GM23248 (cell line): ENCODE results near the gene BTBD2. TPM values are rescaled to one million over a fixed set of nuclear protein-coding genes. Genes with fewer than 3 reads are reported as not detected.

Source experiments
- DNase-seq: peaks from one replicate; pipeline ENCODE4 v3.0.0-alpha.2; 2015
- H2AFZ ChIP-seq: fragments of 200-600 bp; sonication (generic); 2 replicates; pipeline ENCODE4 v1.6.1; 2016; ENCODE audit warnings: antibody characterized with exemption
- H3F3A ChIP-seq: fragments of 200-600 bp; sonication (generic); 2 replicates; pipeline ENCODE4 v1.6.1; 2016; ENCODE audit warnings: mild to moderate bottlenecking, antibody characterized with exemption, mixed run types; ENCODE audit not compliant: insufficient read depth
- H3K27ac ChIP-seq: fragments of 200-600 bp; sonication (generic); 2 replicates; pipeline ENCODE4 v1.5.1; 2016; ENCODE audit warnings: mild to moderate bottlenecking
- H3K27me3 ChIP-seq: fragments of 200-600 bp; sonication (generic); replicated peaks from 2 replicates; pipeline ENCODE4 v1.6.1; 2016; ENCODE audit warnings: mild to moderate bottlenecking; ENCODE audit not compliant: insufficient read depth
- H3K36me3 ChIP-seq: fragments of 200-600 bp; sonication (generic); 2 replicates; pipeline ENCODE4 v1.6.1; 2016; ENCODE audit warnings: low read depth, mild to moderate bottlenecking
- H3K4me1 ChIP-seq: fragments of 200-600 bp; sonication (generic); 2 replicates; pipeline ENCODE4 v1.6.1; 2016; ENCODE audit warnings: mild to moderate bottlenecking; ENCODE audit not compliant: insufficient read depth
- H3K4me2 ChIP-seq: fragments of 200-600 bp; sonication (generic); one replicate; pipeline ENCODE4 v1.6.1; 2016; ENCODE audit warnings: mild to moderate bottlenecking; ENCODE audit not compliant: unreplicated experiment
- H3K4me3 ChIP-seq: fragments of 200-600 bp; sonication (generic); 2 replicates; pipeline ENCODE4 v1.5.1; 2016; ENCODE audit warnings: mild to moderate bottlenecking
- H3K79me2 ChIP-seq: fragments of 200-600 bp; sonication (generic); 2 replicates; pipeline ENCODE4 v1.6.1; 2016; ENCODE audit warnings: mild to moderate bottlenecking; ENCODE audit not compliant: insufficient read depth
- H3K9ac ChIP-seq: fragments of 200-600 bp; sonication (generic); 2 replicates; pipeline ENCODE4 v1.6.1; 2016; ENCODE audit warnings: mild to moderate bottlenecking
- H3K9me2 ChIP-seq: fragments of 200-600 bp; sonication (generic); 2 replicates; pipeline ENCODE4 v1.6.1; 2016; ENCODE audit warnings: mixed run types, mild to moderate bottlenecking, moderate library complexity; ENCODE audit not compliant: insufficient read depth
- H3K9me3 ChIP-seq: fragments of 200-600 bp; sonication (generic); one replicate; pipeline ENCODE4 v1.6.1; 2017; ENCODE audit warnings: low read depth
- H4K20me1 ChIP-seq: fragments of 200-600 bp; sonication (generic); 2 replicates; pipeline ENCODE4 v1.6.0; 2016; ENCODE audit not compliant: insufficient read depth
- EZH2 ChIP-seq: fragments of 200-600 bp; sonication (generic); IDR thresholded peaks from 2 replicates; pipeline ENCODE4 v1.6.1; 2018; ENCODE audit warnings: antibody characterized with exemption, mild to moderate bottlenecking; ENCODE audit not compliant: insufficient read depth, poor library complexity, severe bottlenecking
- EZH2phosphoT487 ChIP-seq: fragments of 200-600 bp; sonication (generic); IDR thresholded peaks from 2 replicates; pipeline ENCODE4 v1.6.1; 2018; ENCODE audit warnings: antibody characterized with exemption, moderate library complexity, mild to moderate bottlenecking, low read depth; ENCODE audit not compliant: insufficient read depth
- WGBS, 2 experiments: methylation state at CpG; one replicate each; pipeline ENCODE4 v1.1.6; 2015 to 2017; ENCODE audit warnings: low lambda C conversion rate in 2 of 2, low coverage in 1 of 2; ENCODE audit errors: missing lambda C conversion rate in 2 of 2; 5-methylcytosine and 5-hydroxymethylcytosine counted together
- in situ Hi-C: fragments of 300-500 bp; cut with MboI; formaldehyde crosslinking; loops from 2 replicates; pipeline ENCODE4 v1.15.0; 2020
- polyA plus RNA-seq: library from polyadenylated mRNA; unstranded; fragments of >200 nt; fragmentation: Nextera tagmentation; extraction: Ambion mirVana; gene quantifications from 2 replicates; pipeline ENCODE4 v1.2.1, GENCODE V29; 2016
- total RNA-seq: library from RNA; depleted of rRNA; stranded (reverse); fragments of >200 nt; shearing (Covaris generic); gene quantifications from 2 replicates; pipeline ENCODE4 v1.2.3, GENCODE V29; 2014

Gene BTBD2
- total and polyA plus RNA-seq, 2 experiments from 2014 or later, result 6.8 to 69.5 TPM

DNA sequence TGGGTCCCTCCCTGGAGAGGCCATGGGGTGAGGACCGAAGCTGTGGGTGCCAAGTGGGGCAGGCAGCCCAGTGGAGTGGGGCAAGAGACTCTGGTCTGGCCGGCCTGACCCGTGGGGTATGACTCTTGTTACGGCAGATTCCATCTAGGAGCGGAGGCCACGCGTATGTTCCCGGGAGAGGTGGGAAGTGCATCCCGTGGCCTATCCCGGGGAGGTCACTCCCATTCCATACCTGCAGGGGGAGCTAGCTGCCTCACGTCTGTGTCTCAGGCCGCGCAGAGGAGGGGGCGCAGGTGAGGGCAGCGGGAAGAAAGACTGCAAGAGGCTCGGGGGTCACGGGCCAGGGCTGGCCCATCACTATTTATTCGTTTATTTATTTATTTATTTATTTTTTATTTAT lies 69.6 kb downstream of the BTBD2 start:
- no peak for TF ChIP-seq EZH2phosphoT487
- no peak for TF ChIP-seq EZH2
- in situ Hi-C loops, result no loop called here
- no peak overlapping the region for H2AFZ ChIP-seq
- no peak overlapping the region for H3K9ac ChIP-seq
- H3K4me3 ChIP-seq, result no peak overlapping the region
- WGBS, 2 experiments, result 80 to 83% methylated on average over 18 of the region's 18 CpGs
- no peaks in the 10 kb centered on the region for H3F3A ChIP-seq
- no peaks in the 10 kb centered on the region for H3K9me2 ChIP-seq
- no peaks in the 10 kb centered on the region for H3K36me3 ChIP-seq
- H3K9me3 ChIP-seq, result no peaks in the 10 kb centered on the region
- H4K20me1 ChIP-seq, result no peaks in the 10 kb centered on the region
- 0 out of 2 replicates have a peak, but pooled peaks cover 5% of the 10 kb centered on the region for H3K4me1 ChIP-seq
- no peak overlapping the region for H3K27ac ChIP-seq
- H3K79me2 ChIP-seq, result peaks cover 96% of the 10 kb centered on the region
- no peaks in the 10 kb centered on the region for H3K27me3 ChIP-seq
- H3K4me2 ChIP-seq, result no peak overlapping the region
- DNase-seq, result peak; percentile 45

DNA sequence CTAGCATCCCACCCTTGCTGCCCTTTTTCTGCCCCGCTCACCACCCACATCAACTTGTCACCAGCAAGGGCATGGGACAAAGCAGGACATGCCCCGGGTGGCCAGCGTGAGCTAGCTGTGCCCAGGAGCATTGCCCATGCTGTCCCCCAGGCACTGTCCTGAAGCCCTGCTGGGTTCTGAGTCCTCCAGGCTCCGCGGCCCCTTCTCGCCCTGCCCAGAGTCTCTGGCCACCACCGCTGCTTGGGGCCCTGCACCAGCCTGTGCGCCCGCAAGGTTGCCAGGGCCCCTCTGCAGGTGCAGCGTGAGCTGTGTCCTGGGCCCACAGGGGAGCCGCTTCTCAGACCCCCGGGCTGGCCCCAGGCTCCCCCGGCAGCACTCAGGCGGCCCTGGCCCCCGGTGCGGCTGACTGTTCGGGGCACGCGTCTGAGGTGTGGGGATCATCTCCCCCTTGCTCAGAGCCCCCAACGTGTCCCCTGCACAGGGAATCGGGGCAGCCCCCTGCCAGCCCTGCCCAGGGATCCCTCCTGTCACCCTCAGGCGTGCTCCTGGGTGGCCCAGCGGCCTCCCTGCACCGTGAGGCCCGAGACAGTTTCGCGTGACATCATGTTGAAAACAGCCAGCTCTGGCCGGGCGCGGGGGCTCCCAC lies 70.5 kb downstream of the BTBD2 start:
- H3K4me1 ChIP-seq, result 0 out of 2 replicates have a peak, but pooled peaks cover 5% of the 10 kb centered on the region
- no peak overlapping the region for H3K4me3 ChIP-seq
- DNase-seq, result no peak
- no peak overlapping the region for H3K4me2 ChIP-seq
- no peaks in the 10 kb centered on the region for H3K27me3 ChIP-seq
- no peaks in the 10 kb centered on the region for H3K36me3 ChIP-seq
- H3K79me2 ChIP-seq, result peaks cover 87% of the 10 kb centered on the region
- no peaks in the 10 kb centered on the region for H3K9me3 ChIP-seq
- in situ Hi-C loops, result no loop called here
- TF ChIP-seq EZH2phosphoT487 (no peak), EZH2 (no peak)
- 0 out of 2 replicates have a peak, but pooled peaks cover 4% of the 10 kb centered on the region for H3F3A ChIP-seq
- H3K9me2 ChIP-seq, result no peaks in the 10 kb centered on the region
- H3K27ac ChIP-seq, result no peak overlapping the region
- no peaks in the 10 kb centered on the region for H4K20me1 ChIP-seq
- no peak overlapping the region for H2AFZ ChIP-seq
- no peak overlapping the region for H3K9ac ChIP-seq
- 87 to 92% methylated on average over 21 to 30 of the region's 30 CpGs for whole genome bisulfite sequencing, 2 experiments

GRCh38 chr19:1944088-1944915 lies 71.2 kb downstream of the BTBD2 start:
- no peak for TF ChIP-seq EZH2phosphoT487
- no peak for TF ChIP-seq EZH2
- no peaks in the 10 kb centered on the region for H3K36me3 ChIP-seq
- peak; percentile 19 for DNase-seq
- H3K4me3 ChIP-seq, result no peak overlapping the region
- no peaks in the 10 kb centered on the region for H3K9me2 ChIP-seq
- in situ Hi-C loops, result no loop called here
- no peak overlapping the region for H2AFZ ChIP-seq
- H3K9ac ChIP-seq, result no peak overlapping the region
- no peaks in the 10 kb centered on the region for H3K9me3 ChIP-seq
- H3F3A ChIP-seq, result peaks cover 12% of the 10 kb centered on the region
- no peak overlapping the region for H3K27ac ChIP-seq
- H3K4me2 ChIP-seq, result no peak overlapping the region
- peaks cover 11% of the 10 kb centered on the region for H3K4me1 ChIP-seq
- H3K79me2 ChIP-seq, result peaks cover 81% of the 10 kb centered on the region
- WGBS, 2 experiments, result 71 to 77% methylated on average over 34 to 41 of the region's 42 CpGs
- H3K27me3 ChIP-seq, result no peaks in the 10 kb centered on the region
- no peaks in the 10 kb centered on the region for H4K20me1 ChIP-seq

DNA sequence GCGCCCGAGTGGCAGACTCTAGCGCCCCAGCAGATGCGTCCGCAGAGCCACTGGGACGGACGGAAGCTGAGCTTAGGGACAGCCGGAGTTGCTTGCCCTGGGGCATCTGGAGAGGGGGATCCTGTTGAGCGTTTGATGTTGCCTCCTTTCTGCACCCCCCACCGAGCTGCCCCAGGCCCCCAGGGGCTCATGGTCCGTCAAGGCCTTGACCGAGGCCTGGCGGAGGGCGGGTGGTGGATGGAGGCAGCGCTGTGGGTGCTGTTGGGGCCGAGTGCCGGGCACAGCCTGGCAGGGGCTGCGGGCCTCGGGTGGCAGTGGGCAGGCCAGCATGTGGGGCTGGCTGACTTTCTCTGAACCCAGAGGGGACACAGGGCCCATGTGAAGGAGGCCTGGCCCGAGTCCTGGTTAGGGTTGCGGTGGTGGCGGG lies 71.8 kb downstream of the BTBD2 start:
- no peak overlapping the region for H3K27ac ChIP-seq
- no peak for DNase-seq
- H3K79me2 ChIP-seq, result peaks cover 75% of the 10 kb centered on the region
- H3K4me1 ChIP-seq, result peaks cover 13% of the 10 kb centered on the region
- H3K9ac ChIP-seq, result no peak overlapping the region
- H4K20me1 ChIP-seq, result no peaks in the 10 kb centered on the region
- H3F3A ChIP-seq, result peaks cover 15% of the 10 kb centered on the region
- in situ Hi-C loops, result no loop called here
- no peaks in the 10 kb centered on the region for H3K36me3 ChIP-seq
- H3K9me2 ChIP-seq, result no peaks in the 10 kb centered on the region
- TF ChIP-seq EZH2phosphoT487, result no peak
- no peak for TF ChIP-seq EZH2
- no peak overlapping the region for H2AFZ ChIP-seq
- H3K9me3 ChIP-seq, result no peaks in the 10 kb centered on the region
- no peaks in the 10 kb centered on the region for H3K27me3 ChIP-seq
- no peak overlapping the region for H3K4me3 ChIP-seq
- no peak overlapping the region for H3K4me2 ChIP-seq
- 92 to 95% methylated on average over 16 to 21 of the region's 22 CpGs for WGBS, 2 experiments
